Neural cell (in vitro differentiated cells): ENCODE results near the gene FAM120C. TPM values are rescaled to one million over a fixed set of nuclear protein-coding genes. Genes with fewer than 3 reads are reported as not detected.

Source experiments
- H2AFZ ChIP-seq: fragments of 200-600, 300-800 bp; sonication (generic), shearing (Covaris generic); 2 replicates; pipeline ENCODE4 v1.6.0; 2014; ENCODE audit warnings: low read depth, mild to moderate bottlenecking, antibody characterized with exemption, low read length, moderate library complexity
- H3F3A ChIP-seq: fragments of 200-600 bp; shearing (Covaris generic); 2 replicates; pipeline ENCODE4 v1.6.1; 2016; ENCODE audit warnings: mild to moderate bottlenecking, moderate library complexity, mixed read lengths, antibody characterized with exemption, low read length; ENCODE audit not compliant: insufficient read depth, poor library complexity, severe bottlenecking
- H3K27ac ChIP-seq: fragments of 200-600, 300-800 bp; sonication (generic), shearing (Covaris generic); 2 replicates; pipeline ENCODE4 v1.5.1; 2014; ENCODE audit warnings: mild to moderate bottlenecking, low read length, moderate library complexity
- H3K27me3 ChIP-seq: fragments of 300-800, 200-600 bp; sonication (generic), shearing (Covaris generic); 2 replicates; pipeline ENCODE4 v1.6.0; 2014; ENCODE audit warnings: mild to moderate bottlenecking, low read depth, low read length, moderate library complexity; ENCODE audit not compliant: insufficient read depth
- H3K36me3 ChIP-seq: fragments of 300-800, 200-600 bp; sonication (generic), shearing (Covaris generic); 2 replicates; pipeline ENCODE4 v1.5.1; 2014; ENCODE audit warnings: mild to moderate bottlenecking, antibody characterized with exemption, low read length, moderate library complexity; ENCODE audit not compliant: insufficient read depth
- H3K4me2 ChIP-seq: fragments of 300-800, 200-600 bp; sonication (generic), shearing (Covaris generic); 2 replicates; pipeline ENCODE4 v1.6.0; 2014; ENCODE audit warnings: mild to moderate bottlenecking, low read length
- H3K4me3 ChIP-seq: fragments of 300-800, 200-600 bp; sonication (generic), shearing (Covaris generic); 2 replicates; pipeline ENCODE4 v1.5.1; 2014; ENCODE audit warnings: mild to moderate bottlenecking, low read length, moderate library complexity
- H3K79me2 ChIP-seq: fragments of 200-600 bp; shearing (Covaris generic); replicated peaks from 2 replicates; pipeline ENCODE4 v1.6.0; 2014; ENCODE audit warnings: mild to moderate bottlenecking, low read length, moderate library complexity; ENCODE audit not compliant: insufficient read depth
- H3K9ac ChIP-seq: fragments of 300-800, 200-600 bp; sonication (generic), shearing (Covaris generic); 2 replicates; pipeline ENCODE4 v1.6.1; 2016; ENCODE audit warnings: mild to moderate bottlenecking, low read length, mixed read lengths
- H3K9me2 ChIP-seq: fragments of 200-600 bp; shearing (Covaris generic); 2 replicates; pipeline ENCODE4 v1.6.1; 2016; ENCODE audit warnings: mild to moderate bottlenecking, low read length, mixed read lengths; ENCODE audit not compliant: insufficient read depth
- H3K9me3 ChIP-seq: fragments of 200-600, 300-800 bp; sonication (generic), shearing (Covaris generic); 2 replicates; pipeline ENCODE4 v1.6.1; 2016; ENCODE audit warnings: mild to moderate bottlenecking, mixed run types, low read length, moderate library complexity, mixed read lengths
- H4K20me1 ChIP-seq: fragments of 200-600 bp; shearing (Covaris generic); 2 replicates; pipeline ENCODE4 v1.6.1; 2016; ENCODE audit warnings: mild to moderate bottlenecking, mixed run types; ENCODE audit not compliant: insufficient read depth
- EP300 ChIP-seq: fragments of 450-650 bp; conservative IDR thresholded peaks from 2 replicates; pipeline ENCODE4 v1.6.1; 2014; ENCODE audit warnings: antibody characterized with exemption, mild to moderate bottlenecking, moderate library complexity; ENCODE audit not compliant: poor library complexity, severe bottlenecking
- EZH2 ChIP-seq: fragments of 200-600, 300-800 bp; shearing (Covaris generic), sonication (generic); IDR thresholded peaks from 2 replicates; pipeline ENCODE4 v1.6.1; 2014; ENCODE audit warnings: antibody characterized with exemption, low read length, borderline replicate concordance, mild to moderate bottlenecking; ENCODE audit not compliant: insufficient read depth, poor library complexity, severe bottlenecking
- MXI1 ChIP-seq: fragments of 450-650 bp; conservative IDR thresholded peaks from 2 replicates; pipeline ENCODE4 v1.6.1; 2014; ENCODE audit warnings: antibody characterized with exemption, mild to moderate bottlenecking; ENCODE audit not compliant: poor library complexity, severe bottlenecking
- POLR2AphosphoS5 ChIP-seq: IDR thresholded peaks from 2 replicates; pipeline ENCODE4 v1.6.1; 2012
- RAD21 ChIP-seq: fragments of 450-650 bp; conservative IDR thresholded peaks from 2 replicates; pipeline ENCODE4 v1.6.1; 2014; ENCODE audit warnings: antibody characterized with exemption, mild to moderate bottlenecking, moderate library complexity
- SMC3 ChIP-seq: fragments of 450-650 bp; conservative IDR thresholded peaks from 2 replicates; pipeline ENCODE4 v1.6.1; 2014; ENCODE audit warnings: antibody characterized with exemption, mild to moderate bottlenecking, moderate library complexity; ENCODE audit not compliant: poor library complexity
- TAF1 ChIP-seq: IDR thresholded peaks from 2 replicates; pipeline ENCODE4 v1.6.1; 2012; ENCODE audit warnings: low read depth
- polyA plus RNA-seq: library from polyadenylated mRNA; depleted of rRNA; stranded (reverse); fragments of >200 nt; gene quantifications from 2 replicates; pipeline ENCODE4 v1.2.3, GENCODE V29; 2014
- TF ChIP-seq, protein P1 (sequence below): fragments of 450-650 bp; IDR thresholded peaks from 2 replicates; pipeline ENCODE4 v1.5.1; 2014; ENCODE audit warnings: antibody characterized with exemption, mild to moderate bottlenecking, moderate library complexity; ENCODE audit not compliant: poor library complexity, severe bottlenecking
- TF ChIP-seq, protein P2 (sequence below): IDR thresholded peaks from 2 replicates; pipeline ENCODE4 v1.6.1; 2012; ENCODE audit warnings: borderline replicate concordance

Gene FAM120C
- polyA plus RNA-seq, 1 donor from 2014 or later: 2.5 TPM

DNA sequence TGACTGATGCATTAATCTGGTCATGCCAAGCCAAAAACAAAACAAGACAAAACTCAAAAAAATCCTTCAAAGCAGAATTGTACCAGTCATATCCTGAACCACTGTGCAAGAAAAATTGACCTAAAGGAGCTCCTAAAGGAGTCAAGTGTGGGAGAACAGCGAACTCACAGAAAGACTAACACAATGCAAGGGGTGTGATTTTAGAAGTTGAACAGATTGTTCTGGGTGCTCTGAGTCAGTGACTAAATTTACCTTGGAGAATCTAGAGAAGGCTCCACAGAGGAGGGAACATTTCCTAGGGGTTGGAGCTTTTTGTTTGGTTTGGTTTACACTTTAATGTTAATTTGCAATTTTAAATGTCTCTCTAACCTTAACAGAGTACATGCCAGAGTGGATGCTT is 89.9 kb downstream of the FAM120C start:
- Histone ChIP-seq H3K4me3 (no peak overlapping the region), H3K4me2 (no peak overlapping the region)

DNA sequence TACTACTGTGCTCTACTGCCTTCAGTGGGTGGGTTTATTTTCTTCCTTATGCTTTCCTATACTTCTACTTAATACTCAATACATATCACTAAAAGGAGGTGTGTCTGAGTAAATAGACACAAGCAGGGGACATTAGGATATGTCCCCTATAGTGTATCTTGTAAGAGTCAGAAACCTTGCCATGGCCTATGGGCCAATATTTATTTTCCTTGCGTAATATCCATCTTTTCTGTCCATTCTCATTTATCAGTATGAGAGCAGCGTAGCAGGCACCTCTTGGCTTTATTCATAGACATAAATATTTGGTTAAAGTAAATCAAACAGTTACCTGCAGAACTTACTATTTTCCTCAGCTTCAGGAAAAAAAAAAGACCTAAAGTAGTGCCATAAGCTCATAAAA is 92.2 kb downstream of the FAM120C start:
- no peaks in the 10 kb centered on the region for H3K9me3 ChIP-seq
- no peaks in the 10 kb centered on the region for H3K79me2 ChIP-seq
- H3K4me3 ChIP-seq: no peak overlapping the region
- no peaks in the 10 kb centered on the region for H3K36me3 ChIP-seq
- TF ChIP-seq EZH2 (no peak), EP300 (no peak), POLR2AphosphoS5 (no peak), TAF1 (no peak), SMC3 (no peak), MXI1 (no peak), RAD21 (no peak)
- TF ChIP-seq, protein P1, sequence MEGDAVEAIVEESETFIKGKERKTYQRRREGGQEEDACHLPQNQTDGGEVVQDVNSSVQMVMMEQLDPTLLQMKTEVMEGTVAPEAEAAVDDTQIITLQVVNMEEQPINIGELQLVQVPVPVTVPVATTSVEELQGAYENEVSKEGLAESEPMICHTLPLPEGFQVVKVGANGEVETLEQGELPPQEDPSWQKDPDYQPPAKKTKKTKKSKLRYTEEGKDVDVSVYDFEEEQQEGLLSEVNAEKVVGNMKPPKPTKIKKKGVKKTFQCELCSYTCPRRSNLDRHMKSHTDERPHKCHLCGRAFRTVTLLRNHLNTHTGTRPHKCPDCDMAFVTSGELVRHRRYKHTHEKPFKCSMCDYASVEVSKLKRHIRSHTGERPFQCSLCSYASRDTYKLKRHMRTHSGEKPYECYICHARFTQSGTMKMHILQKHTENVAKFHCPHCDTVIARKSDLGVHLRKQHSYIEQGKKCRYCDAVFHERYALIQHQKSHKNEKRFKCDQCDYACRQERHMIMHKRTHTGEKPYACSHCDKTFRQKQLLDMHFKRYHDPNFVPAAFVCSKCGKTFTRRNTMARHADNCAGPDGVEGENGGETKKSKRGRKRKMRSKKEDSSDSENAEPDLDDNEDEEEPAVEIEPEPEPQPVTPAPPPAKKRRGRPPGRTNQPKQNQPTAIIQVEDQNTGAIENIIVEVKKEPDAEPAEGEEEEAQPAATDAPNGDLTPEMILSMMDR: no peak
- TF ChIP-seq, protein P2, sequence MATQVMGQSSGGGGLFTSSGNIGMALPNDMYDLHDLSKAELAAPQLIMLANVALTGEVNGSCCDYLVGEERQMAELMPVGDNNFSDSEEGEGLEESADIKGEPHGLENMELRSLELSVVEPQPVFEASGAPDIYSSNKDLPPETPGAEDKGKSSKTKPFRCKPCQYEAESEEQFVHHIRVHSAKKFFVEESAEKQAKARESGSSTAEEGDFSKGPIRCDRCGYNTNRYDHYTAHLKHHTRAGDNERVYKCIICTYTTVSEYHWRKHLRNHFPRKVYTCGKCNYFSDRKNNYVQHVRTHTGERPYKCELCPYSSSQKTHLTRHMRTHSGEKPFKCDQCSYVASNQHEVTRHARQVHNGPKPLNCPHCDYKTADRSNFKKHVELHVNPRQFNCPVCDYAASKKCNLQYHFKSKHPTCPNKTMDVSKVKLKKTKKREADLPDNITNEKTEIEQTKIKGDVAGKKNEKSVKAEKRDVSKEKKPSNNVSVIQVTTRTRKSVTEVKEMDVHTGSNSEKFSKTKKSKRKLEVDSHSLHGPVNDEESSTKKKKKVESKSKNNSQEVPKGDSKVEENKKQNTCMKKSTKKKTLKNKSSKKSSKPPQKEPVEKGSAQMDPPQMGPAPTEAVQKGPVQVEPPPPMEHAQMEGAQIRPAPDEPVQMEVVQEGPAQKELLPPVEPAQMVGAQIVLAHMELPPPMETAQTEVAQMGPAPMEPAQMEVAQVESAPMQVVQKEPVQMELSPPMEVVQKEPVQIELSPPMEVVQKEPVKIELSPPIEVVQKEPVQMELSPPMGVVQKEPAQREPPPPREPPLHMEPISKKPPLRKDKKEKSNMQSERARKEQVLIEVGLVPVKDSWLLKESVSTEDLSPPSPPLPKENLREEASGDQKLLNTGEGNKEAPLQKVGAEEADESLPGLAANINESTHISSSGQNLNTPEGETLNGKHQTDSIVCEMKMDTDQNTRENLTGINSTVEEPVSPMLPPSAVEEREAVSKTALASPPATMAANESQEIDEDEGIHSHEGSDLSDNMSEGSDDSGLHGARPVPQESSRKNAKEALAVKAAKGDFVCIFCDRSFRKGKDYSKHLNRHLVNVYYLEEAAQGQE: no peak
- H3K9me2 ChIP-seq: no peaks in the 10 kb centered on the region
- H3K27me3 ChIP-seq: no peaks in the 10 kb centered on the region
- no peak overlapping the region for H3K27ac ChIP-seq
- no peak overlapping the region for H3K4me2 ChIP-seq
- no peaks in the 10 kb centered on the region for H4K20me1 ChIP-seq
- H3K9ac ChIP-seq: no peak overlapping the region
- no peaks in the 10 kb centered on the region for H3F3A ChIP-seq
- no peak overlapping the region for H2AFZ ChIP-seq

More for the DNA sequence above, 89.9 kb downstream of the FAM120C start:
- H3K9me2 ChIP-seq: no peaks in the 10 kb centered on the region
- H3K27ac ChIP-seq: no peak overlapping the region
- H3K27me3 ChIP-seq: no peaks in the 10 kb centered on the region
- H4K20me1 ChIP-seq: no peaks in the 10 kb centered on the region
- no peaks in the 10 kb centered on the region for H3K36me3 ChIP-seq
- no peaks in the 10 kb centered on the region for H3K9me3 ChIP-seq
- no peaks in the 10 kb centered on the region for H3K79me2 ChIP-seq
- H2AFZ ChIP-seq: no peak overlapping the region
- no peaks in the 10 kb centered on the region for H3F3A ChIP-seq
- no peak overlapping the region for H3K9ac ChIP-seq
- TF ChIP-seq, protein P2: no peak
- TF ChIP-seq POLR2AphosphoS5: no peak
